GM23338 (cell line): ENCODE measurements around the gene DEK. TPM values are rescaled to one million over a fixed set of nuclear protein-coding genes. Genes with fewer than 3 reads are reported as not detected.

Experiments used
- ATAC-seq: fragments of 200-7000 bp; cut with Tn5 transposase; 3 replicates; pipeline ENCODE4 v1.9.1; 2020
- DNase-seq: peaks from one replicate; pipeline ENCODE4 v3.0.0-alpha.2; 2015; ENCODE audit warnings: low spot score
- H2AFZ ChIP-seq: fragments of 200-600 bp; sonication (generic); 2 replicates; pipeline ENCODE4 v1.8.0; 2016; ENCODE audit warnings: antibody characterized with exemption, mild to moderate bottlenecking, moderate library complexity
- H3F3A ChIP-seq: fragments of 200-600 bp; sonication (generic); replicated peaks from 2 replicates; pipeline ENCODE4 v1.8.0; 2017; ENCODE audit warnings: antibody characterized with exemption, mixed run types, low read depth
- H3K27ac ChIP-seq: fragments of 200-600 bp; sonication (generic); 2 replicates; pipeline ENCODE4 v1.6.1; 2016; ENCODE audit warnings: low read depth
- H3K27me3 ChIP-seq: fragments of 200-600 bp; sonication (generic); 2 replicates; pipeline ENCODE4 v1.8.0; 2016; ENCODE audit warnings: mild to moderate bottlenecking, mixed run types, moderate library complexity; ENCODE audit not compliant: insufficient read depth
- H3K36me3 ChIP-seq: fragments of 200-600 bp; sonication (generic); 2 replicates; pipeline ENCODE4 v1.8.0; 2016; ENCODE audit warnings: mild to moderate bottlenecking; ENCODE audit not compliant: insufficient read depth
- H3K4me1 ChIP-seq: fragments of 200-600 bp; sonication (generic); 2 replicates; pipeline ENCODE4 v1.8.0; 2016; ENCODE audit warnings: mild to moderate bottlenecking, moderate library complexity; ENCODE audit not compliant: insufficient read depth
- H3K4me2 ChIP-seq: fragments of 200-600 bp; sonication (generic); 2 replicates; pipeline ENCODE4 v1.7.1; 2017; ENCODE audit warnings: mixed run types
- H3K4me3 ChIP-seq: fragments of 200-600 bp; sonication (generic); 2 replicates; pipeline ENCODE4 v1.6.1; 2016; ENCODE audit warnings: mixed run types
- H3K79me2 ChIP-seq: fragments of 200-600 bp; sonication (generic); replicated peaks from 2 replicates; pipeline ENCODE4 v1.8.0; 2017; ENCODE audit warnings: mild to moderate bottlenecking; ENCODE audit not compliant: insufficient read depth
- H3K9me2 ChIP-seq: fragments of 200-600 bp; sonication (generic); 2 replicates; pipeline ENCODE4 v1.8.0; 2017; ENCODE audit not compliant: insufficient read depth
- H4K20me1 ChIP-seq: fragments of 200-600 bp; sonication (generic); replicated peaks from 2 replicates; pipeline ENCODE4 v1.8.0; 2017; ENCODE audit warnings: mild to moderate bottlenecking; ENCODE audit not compliant: insufficient read depth
- H3K27ac Mint-ChIP-seq: 2 replicates; pipeline ENCODE4 v1.8.0; 2020; ENCODE audit warnings: inconsistent platforms, mild to moderate bottlenecking, moderate library complexity, mixed read lengths
- H3K27me3 Mint-ChIP-seq: 3 replicates; pipeline ENCODE4 v1.8.0; 2022; ENCODE audit warnings: low read depth, mild to moderate bottlenecking, moderate library complexity, mixed read lengths, inconsistent platforms; ENCODE audit not compliant: insufficient read depth, poor library complexity
- H3K36me3 Mint-ChIP-seq: 3 replicates; pipeline ENCODE4 v1.8.0; 2021; ENCODE audit warnings: low read depth, mild to moderate bottlenecking, inconsistent platforms, moderate library complexity, mixed read lengths
- H3K4me1 Mint-ChIP-seq: 3 replicates; pipeline ENCODE4 v1.8.0; 2020; ENCODE audit warnings: mild to moderate bottlenecking, inconsistent platforms, mixed read lengths
- H3K4me3 Mint-ChIP-seq: 3 replicates; pipeline ENCODE4 v1.8.0; 2021; ENCODE audit warnings: moderate library complexity, mild to moderate bottlenecking, inconsistent platforms, mixed read lengths
- H3K9me3 Mint-ChIP-seq: 3 replicates; pipeline ENCODE4 v1.8.0; 2020; ENCODE audit warnings: moderate library complexity, mild to moderate bottlenecking, inconsistent platforms, mixed read lengths
- CREB1 ChIP-seq: fragments of 250-450 bp; sonication (Bioruptor Pico); IDR thresholded peaks from 2 replicates; pipeline ENCODE4 v1.5.0; 2020; ENCODE audit warnings: low read depth, mild to moderate bottlenecking, moderate library complexity
- CTCF ChIP-seq, 2 experiments: fragments of 200-600 bp in 1 of 2; sonication (generic) in 1 of 2; conservative IDR thresholded peaks; 2 replicates each; pipeline versions ENCODE4 v1.5.1 to v1.6.1; 2016 to 2017; ENCODE audit warnings: antibody characterized with exemption in 2 of 2, low read depth in 2 of 2, mild to moderate bottlenecking in 2 of 2, moderate library complexity in 1 of 2
- ETS1 ChIP-seq: IDR thresholded peaks from 2 replicates; pipeline ENCODE4 v1.6.1; 2016; ENCODE audit warnings: antibody characterized with exemption
- EZH2 ChIP-seq: fragments of 200-600 bp; sonication (generic); IDR thresholded peaks from one replicate; pipeline ENCODE4 v1.8.0; 2017; ENCODE audit warnings: antibody characterized with exemption, mild to moderate bottlenecking, low read depth; ENCODE audit not compliant: unreplicated experiment
- JUNB ChIP-seq: IDR thresholded peaks from one replicate; pipeline ENCODE4 v1.6.1; 2016; ENCODE audit warnings: antibody characterized with exemption; ENCODE audit not compliant: unreplicated experiment
- NANOG ChIP-seq: IDR thresholded peaks from 2 replicates; pipeline ENCODE4 v1.6.1; 2016; ENCODE audit warnings: antibody characterized with exemption, borderline replicate concordance
- POLR2AphosphoS5 ChIP-seq: IDR thresholded peaks from 2 replicates; pipeline ENCODE4 v1.6.1; 2016; ENCODE audit warnings: antibody characterized with exemption, low read depth
- STAT1 ChIP-seq: IDR thresholded peaks from one replicate; pipeline ENCODE4 v1.6.1; 2016; ENCODE audit warnings: antibody characterized with exemption; ENCODE audit not compliant: unreplicated experiment
- ZNF114 ChIP-seq: fragments of 250-450 bp; sonication (Bioruptor Pico); IDR thresholded peaks from 2 replicates; pipeline ENCODE4 v1.5.0; 2020; ENCODE audit warnings: mild to moderate bottlenecking, moderate library complexity
- ZNF331 ChIP-seq: fragments of 250-450 bp; sonication (Bioruptor Pico); IDR thresholded peaks from 2 replicates; pipeline ENCODE4 v1.5.0; 2020; ENCODE audit warnings: low read depth, mild to moderate bottlenecking, moderate library complexity
- polyA plus RNA-seq: library from polyadenylated mRNA; unstranded; fragments of >200 nt; fragmentation: Nextera tagmentation; extraction: Ambion mirVana; gene quantifications from 2 replicates; pipeline ENCODE4 v1.2.1, GENCODE V29; 2016
- total RNA-seq: library from RNA; depleted of rRNA; stranded (reverse); fragments of >200 nt; shearing (Covaris generic); gene quantifications from 2 replicates; pipeline ENCODE4 v1.2.3, GENCODE V29; 2014
- TF ChIP-seq, protein P1 (sequence below): IDR thresholded peaks from one replicate; pipeline ENCODE4 v1.6.1; 2018; ENCODE audit warnings: antibody characterized with exemption; ENCODE audit not compliant: unreplicated experiment

The DEK gene
- total and polyA plus RNA-seq, 2 experiments from 2014 or later, result 218 to 582 TPM

DNA sequence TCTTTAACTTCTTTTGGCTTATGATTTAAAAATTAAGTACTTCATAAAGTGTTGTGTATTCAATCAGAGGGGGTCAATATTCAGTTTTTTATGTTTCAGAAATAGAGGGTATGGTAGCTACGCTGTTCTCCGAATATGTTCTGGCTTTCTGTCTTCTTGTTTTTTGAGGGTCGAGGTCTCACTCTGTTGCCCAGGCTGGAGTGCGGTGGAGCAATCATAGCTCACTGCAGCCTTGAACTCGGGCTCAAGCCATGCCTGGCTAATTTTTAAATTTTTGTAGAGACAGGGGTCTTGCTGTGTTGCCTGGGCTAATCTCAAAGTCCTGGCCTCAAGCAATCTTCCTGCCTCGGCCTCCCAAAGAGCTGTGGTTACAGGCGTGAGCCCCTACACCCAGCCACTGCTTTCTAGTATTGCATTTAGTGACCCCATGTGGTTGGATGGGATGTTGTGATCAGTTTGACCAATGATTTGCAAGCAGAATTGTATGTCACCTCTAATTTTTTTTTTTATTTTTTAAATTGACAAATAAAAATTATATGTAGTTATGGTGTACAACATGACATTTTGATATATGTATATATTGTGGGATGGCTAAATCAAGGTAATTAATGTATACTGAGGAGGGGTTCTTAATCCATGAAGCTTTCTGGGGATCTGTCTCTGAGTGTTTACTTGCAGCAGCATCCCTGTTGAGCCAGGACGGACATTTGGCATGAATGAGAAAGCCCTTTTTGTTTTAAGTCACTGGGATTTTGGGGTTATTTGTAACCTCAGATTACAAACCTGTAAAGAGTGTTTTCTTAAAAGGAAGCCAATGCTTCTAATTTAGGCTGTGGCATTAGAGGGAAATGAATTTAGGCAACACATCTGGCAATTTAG is 38.5 kb upstream of the DEK start:
- peak; percentile 90 for ATAC-seq
- H3K4me2 ChIP-seq, result 0 out of 2 replicates have a peak overlapping the region, but pooled peaks have one; percentile 9
- no peaks in the 10 kb centered on the region for H3F3A ChIP-seq
- H3K79me2 ChIP-seq, result no peaks in the 10 kb centered on the region
- Mint-ChIP-seq H3K4me3 (no peak overlapping the region), H3K27me3 (peaks cover 9% of the 10 kb centered on the region), H3K9me3 (no peaks in the 10 kb centered on the region), H3K36me3 (no peaks in the 10 kb centered on the region), H3K4me1 (peaks cover 16% of the 10 kb centered on the region), H3K27ac (no peak overlapping the region)
- TF ChIP-seq EZH2, result no peak
- no peak for TF ChIP-seq ETS1
- TF ChIP-seq CTCF (conservative IDR thresholded peaks at IDR 0.05; ENCODE audit: low read depth in 2 of 2), result peak; percentile 52 to 68
- TF ChIP-seq NANOG, result no peak
- no peak for TF ChIP-seq STAT1
- TF ChIP-seq POLR2AphosphoS5, result no peak
- H2AFZ ChIP-seq, result no peak overlapping the region
- peak overlapping the region; percentile 29; the same call in 1 of the 2 replicates for H3K27ac ChIP-seq
- DNase-seq, result peak; percentile 65
- no peaks in the 10 kb centered on the region for H3K9me2 ChIP-seq
- no peaks in the 10 kb centered on the region for H4K20me1 ChIP-seq
- no peaks in the 10 kb centered on the region for H3K27me3 ChIP-seq
- H3K4me1 ChIP-seq, result peaks cover 27% of the 10 kb centered on the region
- H3K36me3 ChIP-seq, result no peaks in the 10 kb centered on the region
- no peak overlapping the region for H3K4me3 ChIP-seq

DNA sequence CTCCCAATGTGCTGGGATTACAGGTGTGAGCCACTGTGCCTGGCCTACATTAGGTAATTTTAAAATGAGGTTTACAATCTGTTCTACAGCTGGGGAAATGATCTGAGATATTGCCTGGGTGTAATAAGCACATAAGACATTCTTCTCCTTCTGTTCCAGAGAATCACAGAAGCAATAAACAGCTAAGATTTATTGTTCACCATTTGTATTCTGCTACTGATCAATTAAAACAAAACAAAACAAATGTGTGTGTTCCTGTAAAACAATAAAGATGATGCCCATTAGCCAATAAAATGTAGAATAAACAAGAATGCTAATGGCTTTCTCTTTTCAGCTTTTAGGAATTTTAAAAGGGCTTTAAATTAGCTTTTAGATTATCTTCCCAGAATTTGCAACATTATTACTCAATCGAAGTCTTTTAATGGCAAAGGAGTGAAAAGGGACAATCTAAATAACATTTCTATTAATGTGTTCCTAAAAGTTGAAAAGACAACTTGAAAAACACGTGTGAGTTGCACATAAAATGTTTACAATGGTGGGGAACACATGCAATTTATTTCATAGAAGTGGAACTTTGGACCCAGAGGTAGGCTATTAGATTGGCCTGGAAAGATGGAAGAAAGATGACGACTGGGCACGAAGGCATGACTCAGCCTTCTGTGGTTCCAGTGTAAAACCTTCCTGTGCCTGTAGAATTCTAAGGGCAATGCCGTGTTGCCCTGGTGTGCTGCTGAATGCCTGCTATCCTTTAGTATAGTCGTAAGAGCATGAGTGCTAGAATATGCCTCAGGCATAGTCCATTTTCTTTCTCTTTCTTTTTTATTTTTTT is 29.0 kb upstream of the DEK start:
- no peaks in the 10 kb centered on the region for H3K27me3 ChIP-seq
- Mint-ChIP-seq H3K4me1 (peaks cover 11% of the 10 kb centered on the region), H3K27me3 (no peaks in the 10 kb centered on the region), H3K4me3 (no peak overlapping the region), H3K9me3 (no peaks in the 10 kb centered on the region), H3K27ac (no peak overlapping the region), H3K36me3 (no peaks in the 10 kb centered on the region)
- H3K4me2 ChIP-seq, result no peak overlapping the region
- DNase-seq (no peak), ATAC-seq (no peak)
- H3K27ac ChIP-seq, result no peak overlapping the region
- no peaks in the 10 kb centered on the region for H3K36me3 ChIP-seq
- no peaks in the 10 kb centered on the region for H3K79me2 ChIP-seq
- H3K4me3 ChIP-seq, result no peak overlapping the region
- no peaks in the 10 kb centered on the region for H3K9me2 ChIP-seq
- H3F3A ChIP-seq, result no peaks in the 10 kb centered on the region
- no peaks in the 10 kb centered on the region for H4K20me1 ChIP-seq
- H2AFZ ChIP-seq, result 0 out of 2 replicates have a peak overlapping the region, but pooled peaks have one; percentile 8
- peaks cover 3% of the 10 kb centered on the region; the same call in 1 of the 2 replicates for H3K4me1 ChIP-seq
- no peak for TF ChIP-seq CREB1
- TF ChIP-seq JUNB, result no peak
- TF ChIP-seq NANOG, result no peak
- no peak for TF ChIP-seq ZNF331 (CRISPR knock-in tag)
- TF ChIP-seq ETS1, result no peak
- TF ChIP-seq ZNF114 (CRISPR knock-in tag), result no peak
- no peak for TF ChIP-seq EZH2
- no peak for TF ChIP-seq CTCF (conservative IDR thresholded peaks at IDR 0.05; ENCODE audit: low read depth in 2 of 2)
- TF ChIP-seq, protein P1, sequence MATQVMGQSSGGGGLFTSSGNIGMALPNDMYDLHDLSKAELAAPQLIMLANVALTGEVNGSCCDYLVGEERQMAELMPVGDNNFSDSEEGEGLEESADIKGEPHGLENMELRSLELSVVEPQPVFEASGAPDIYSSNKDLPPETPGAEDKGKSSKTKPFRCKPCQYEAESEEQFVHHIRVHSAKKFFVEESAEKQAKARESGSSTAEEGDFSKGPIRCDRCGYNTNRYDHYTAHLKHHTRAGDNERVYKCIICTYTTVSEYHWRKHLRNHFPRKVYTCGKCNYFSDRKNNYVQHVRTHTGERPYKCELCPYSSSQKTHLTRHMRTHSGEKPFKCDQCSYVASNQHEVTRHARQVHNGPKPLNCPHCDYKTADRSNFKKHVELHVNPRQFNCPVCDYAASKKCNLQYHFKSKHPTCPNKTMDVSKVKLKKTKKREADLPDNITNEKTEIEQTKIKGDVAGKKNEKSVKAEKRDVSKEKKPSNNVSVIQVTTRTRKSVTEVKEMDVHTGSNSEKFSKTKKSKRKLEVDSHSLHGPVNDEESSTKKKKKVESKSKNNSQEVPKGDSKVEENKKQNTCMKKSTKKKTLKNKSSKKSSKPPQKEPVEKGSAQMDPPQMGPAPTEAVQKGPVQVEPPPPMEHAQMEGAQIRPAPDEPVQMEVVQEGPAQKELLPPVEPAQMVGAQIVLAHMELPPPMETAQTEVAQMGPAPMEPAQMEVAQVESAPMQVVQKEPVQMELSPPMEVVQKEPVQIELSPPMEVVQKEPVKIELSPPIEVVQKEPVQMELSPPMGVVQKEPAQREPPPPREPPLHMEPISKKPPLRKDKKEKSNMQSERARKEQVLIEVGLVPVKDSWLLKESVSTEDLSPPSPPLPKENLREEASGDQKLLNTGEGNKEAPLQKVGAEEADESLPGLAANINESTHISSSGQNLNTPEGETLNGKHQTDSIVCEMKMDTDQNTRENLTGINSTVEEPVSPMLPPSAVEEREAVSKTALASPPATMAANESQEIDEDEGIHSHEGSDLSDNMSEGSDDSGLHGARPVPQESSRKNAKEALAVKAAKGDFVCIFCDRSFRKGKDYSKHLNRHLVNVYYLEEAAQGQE, result no peak
